Measurements from ENCODE around the gene SELENOT. TPM values are rescaled to one million over a fixed set of nuclear protein-coding genes. Genes with fewer than 3 reads are reported as not detected.
"Not testable (repeated sequence)": the region's sequence is repeated elsewhere in the genome, so short reads cannot be mapped to it uniquely, and the experiment has no call there.

SELENOT gene
- total RNA-seq, 1 donor from 2014 or later, result 120 TPM

- intact Hi-C loops (cut with micrococcal nuclease), result loop anchor here (2.0 to 10.0 kb wide), 2 partner anchors 15 to 479 kb away; partner anchors contain the start of gene MED12L
Measured at GRCh38 chr3:150605998-150606641, 3.0 kb downstream of the SELENOT start.

GRCh38 chr3:150607267-150608065 is 4.3 kb downstream of the SELENOT start:
- intact Hi-C loops (cut with micrococcal nuclease), result loop anchor here (2.0 to 10.0 kb wide), 2 partner anchors 13 to 477 kb away; partner anchors contain the start of gene MED12L

GRCh38 chr3:150609988-150610387 is 6.9 kb downstream of the SELENOT start:
- intact Hi-C loops (cut with micrococcal nuclease), result loop anchor here (10.0 kb wide), 1 partner anchor 475 kb away; the partner anchor contains the start of gene MED12L

- intact Hi-C loops (cut with micrococcal nuclease), result no loop called here
Measured at GRCh38 chr3:150610785-150611184, 7.7 kb downstream of the SELENOT start.

- intact Hi-C loops (cut with micrococcal nuclease), result no loop called here
Measured at GRCh38 chr3:150611666-150612065, 8.5 kb downstream of the SELENOT start.

GRCh38 chr3:150612494-150612893 is 9.4 kb downstream of the SELENOT start:
- intact Hi-C loops (cut with micrococcal nuclease), result no loop called here

- intact Hi-C loops (cut with micrococcal nuclease), result loop anchor here (1.0 kb wide), 1 partner anchor 10 kb away; the partner anchor contains the start of gene SELENOT
Measured at GRCh38 chr3:150613034-150613433, 9.9 kb downstream of the SELENOT start.

- intact Hi-C loops (cut with micrococcal nuclease), result loop anchor here (1.0 kb wide), 1 partner anchor 11 kb away; the partner anchor contains the start of gene SELENOT
Measured at GRCh38 chr3:150613709-150614480, 10.8 kb downstream of the SELENOT start.

GRCh38 chr3:150620002-150620689 is 17.0 kb downstream of the SELENOT start:
- intact Hi-C loops (cut with micrococcal nuclease), result loop anchor here (2.0 kb wide), 1 partner anchor 13 kb away; no protein-coding TSS in a partner anchor

- intact Hi-C loops (cut with micrococcal nuclease), result not testable (repeated sequence)
Measured at GRCh38 chr3:150622955-150623354, 19.8 kb downstream of the SELENOT start.

- intact Hi-C loops (cut with micrococcal nuclease), result no loop called here
Measured at GRCh38 chr3:150623945-150624344, 20.8 kb downstream of the SELENOT start.

- intact Hi-C loops (cut with micrococcal nuclease), result no loop called here
Measured at GRCh38 chr3:150626148-150626930, 23.2 kb downstream of the SELENOT start.

- intact Hi-C loops (cut with micrococcal nuclease), result no loop called here
Measured at GRCh38 chr3:150627557-150627956, 24.4 kb downstream of the SELENOT start.

GRCh38 chr3:150631515-150632221 is 28.5 kb downstream of the SELENOT start:
- intact Hi-C loops (cut with micrococcal nuclease), result no loop called here

- intact Hi-C loops (cut with micrococcal nuclease), result no loop called here
Measured at GRCh38 chr3:150635076-150635475, 32.0 kb downstream of the SELENOT start.

- intact Hi-C loops (cut with micrococcal nuclease), result no loop called here
Measured at GRCh38 chr3:150635526-150635925, 32.4 kb downstream of the SELENOT start.

GRCh38 chr3:150636258-150636657 is 33.1 kb downstream of the SELENOT start:
- intact Hi-C loops (cut with micrococcal nuclease), result no loop called here

GRCh38 chr3:150639262-150639661 is 36.1 kb downstream of the SELENOT start:
- intact Hi-C loops (cut with micrococcal nuclease), result no loop called here

GRCh38 chr3:150640256-150640655 is 37.1 kb downstream of the SELENOT start:
- intact Hi-C loops (cut with micrococcal nuclease), result no loop called here

Data from T-helper 2 cell treated with Interferon-gamma antibody and Interleukin-4, amounts not matched to agents 100 ng/mL and 5 ng/mL, for 36 hours (primary cell).